ENCODE measurements around the gene MRPS10.

DNA sequence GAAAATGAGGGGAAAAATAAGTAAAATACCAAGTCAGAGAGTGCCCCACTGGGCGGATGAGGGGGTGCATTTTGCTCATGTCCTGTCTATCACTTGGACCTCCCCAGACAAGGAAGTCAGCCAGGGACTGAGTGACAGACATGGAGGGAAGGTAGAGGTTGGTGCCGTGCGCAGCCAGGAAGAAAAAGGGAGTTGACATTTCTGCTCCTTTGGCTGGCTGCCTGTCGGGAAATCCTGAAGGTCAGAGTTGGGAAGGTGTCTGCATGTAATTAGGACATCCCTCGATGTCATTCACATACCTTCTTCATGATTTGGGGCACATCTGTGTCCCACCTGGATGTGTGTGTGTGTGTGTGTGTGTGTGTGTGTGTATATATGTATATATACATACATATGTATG is 35.6 kb downstream of the MRPS10 start:
- no peak for TF ChIP-seq POLR2AphosphoS5 (IDR thresholded peaks at IDR 0.05)
- no peak for TF ChIP-seq POLR2A (IDR thresholded peaks at IDR 0.05; ENCODE audit: low read depth)
- TF ChIP-seq, protein P1, sequence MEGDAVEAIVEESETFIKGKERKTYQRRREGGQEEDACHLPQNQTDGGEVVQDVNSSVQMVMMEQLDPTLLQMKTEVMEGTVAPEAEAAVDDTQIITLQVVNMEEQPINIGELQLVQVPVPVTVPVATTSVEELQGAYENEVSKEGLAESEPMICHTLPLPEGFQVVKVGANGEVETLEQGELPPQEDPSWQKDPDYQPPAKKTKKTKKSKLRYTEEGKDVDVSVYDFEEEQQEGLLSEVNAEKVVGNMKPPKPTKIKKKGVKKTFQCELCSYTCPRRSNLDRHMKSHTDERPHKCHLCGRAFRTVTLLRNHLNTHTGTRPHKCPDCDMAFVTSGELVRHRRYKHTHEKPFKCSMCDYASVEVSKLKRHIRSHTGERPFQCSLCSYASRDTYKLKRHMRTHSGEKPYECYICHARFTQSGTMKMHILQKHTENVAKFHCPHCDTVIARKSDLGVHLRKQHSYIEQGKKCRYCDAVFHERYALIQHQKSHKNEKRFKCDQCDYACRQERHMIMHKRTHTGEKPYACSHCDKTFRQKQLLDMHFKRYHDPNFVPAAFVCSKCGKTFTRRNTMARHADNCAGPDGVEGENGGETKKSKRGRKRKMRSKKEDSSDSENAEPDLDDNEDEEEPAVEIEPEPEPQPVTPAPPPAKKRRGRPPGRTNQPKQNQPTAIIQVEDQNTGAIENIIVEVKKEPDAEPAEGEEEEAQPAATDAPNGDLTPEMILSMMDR (IDR thresholded peaks at IDR 0.05): no peak
- no peak for TF ChIP-seq EP300 (IDR thresholded peaks at IDR 0.05)

Data from esophagus muscularis mucosa (tissue), 4 donors.